H9 (cell line): ENCODE measurements around the gene GCC2. TPM values are rescaled to one million over a fixed set of nuclear protein-coding genes. Genes with fewer than 3 reads are reported as not detected.

ENCODE experiments used
- DNase-seq: peaks from one replicate; pipeline ENCODE4 v3.0.0-alpha.2; 2017
- H2AFZ ChIP-seq: one replicate; pipeline ENCODE4 v1.6.1; 2013; ENCODE audit warnings: mild to moderate bottlenecking, low read length, control low read depth, moderate library complexity
- H2AK5ac ChIP-seq: 2 replicates; pipeline ENCODE4 v1.6.1; 2013; ENCODE audit warnings: low read length, control low read depth, mixed read lengths; ENCODE audit not compliant: insufficient read length
- H2BK120ac ChIP-seq: one replicate; pipeline ENCODE4 v1.6.1; 2013; ENCODE audit warnings: low read depth, mild to moderate bottlenecking, low read length, control low read depth, inconsistent platforms; ENCODE audit not compliant: poor library complexity, severe bottlenecking
- H2BK12ac ChIP-seq: 2 replicates; pipeline ENCODE4 v1.6.1; 2013; ENCODE audit warnings: low read length, control low read depth, mixed read lengths, low read depth; ENCODE audit not compliant: insufficient read length
- H2BK15ac ChIP-seq: 2 replicates; pipeline ENCODE4 v1.6.1; 2013; ENCODE audit warnings: low read depth, low read length, control low read depth
- H2BK20ac ChIP-seq: one replicate; pipeline ENCODE4 v1.6.1; 2013; ENCODE audit warnings: low read depth, mild to moderate bottlenecking, low read length, control low read depth, inconsistent platforms; ENCODE audit not compliant: poor library complexity, severe bottlenecking
- H2BK5ac ChIP-seq: 2 replicates; pipeline ENCODE4 v1.6.1; 2013; ENCODE audit warnings: low read length, control low read depth, mixed read lengths; ENCODE audit not compliant: insufficient read length
- H3K14ac ChIP-seq: 2 replicates; pipeline ENCODE4 v1.6.1; 2013; ENCODE audit warnings: low read length, control low read depth; ENCODE audit not compliant: insufficient read depth
- H3K18ac ChIP-seq: 2 replicates; pipeline ENCODE4 v1.6.1; 2013; ENCODE audit warnings: low read depth, mild to moderate bottlenecking, mixed read lengths, low read length, control low read depth; ENCODE audit not compliant: insufficient read length
- H3K23ac ChIP-seq: 2 replicates; pipeline ENCODE4 v1.6.1; 2013; ENCODE audit warnings: low read length, control low read depth, mixed read lengths, low read depth; ENCODE audit not compliant: insufficient read length
- H3K23me2 ChIP-seq: 2 replicates; pipeline ENCODE4 v1.6.1; 2013; ENCODE audit warnings: low read depth, mild to moderate bottlenecking, mixed read lengths, low read length, control low read depth; ENCODE audit not compliant: insufficient read length, poor library complexity, severe bottlenecking
- H3K27ac ChIP-seq: 2 replicates; pipeline ENCODE4 v1.5.1; 2013; ENCODE audit warnings: low read length, control low read depth, mixed read lengths, low read depth; ENCODE audit not compliant: insufficient read length
- H3K27me3 ChIP-seq: 2 replicates; pipeline ENCODE4 v1.6.1; 2013; ENCODE audit warnings: low read length, control low read depth, inconsistent platforms; ENCODE audit not compliant: insufficient read depth
- H3K4ac ChIP-seq: 2 replicates; pipeline ENCODE4 v1.6.1; 2013; ENCODE audit warnings: low read depth, mild to moderate bottlenecking, control low read depth, inconsistent platforms, low read length, moderate library complexity
- H3K4me1 ChIP-seq: 2 replicates; pipeline ENCODE4 v1.6.1; 2013; ENCODE audit warnings: low read length, control low read depth, inconsistent platforms; ENCODE audit not compliant: insufficient read depth
- H3K4me2 ChIP-seq: 2 replicates; pipeline ENCODE4 v1.6.1; 2013; ENCODE audit warnings: low read length, control low read depth, mixed read lengths; ENCODE audit not compliant: insufficient read length, insufficient read depth
- H3K56ac ChIP-seq: 2 replicates; pipeline ENCODE4 v1.6.1; 2013; ENCODE audit warnings: low read depth, mild to moderate bottlenecking, mixed read lengths, low read length, control low read depth; ENCODE audit not compliant: insufficient read length
- H3K79me1 ChIP-seq: 2 replicates; pipeline ENCODE4 v1.6.1; 2013; ENCODE audit warnings: low read depth, mild to moderate bottlenecking, moderate library complexity, low read length, control low read depth, inconsistent platforms; ENCODE audit not compliant: insufficient read depth, poor library complexity, severe bottlenecking
- H3K79me2 ChIP-seq: 2 replicates; pipeline ENCODE4 v1.6.1; 2013; ENCODE audit warnings: low read length, control low read depth, inconsistent platforms; ENCODE audit not compliant: insufficient read depth
- H3K9ac ChIP-seq: 2 replicates; pipeline ENCODE4 v1.6.1; 2013; ENCODE audit warnings: low read length, control low read depth, mixed read lengths; ENCODE audit not compliant: insufficient read length; ENCODE audit errors: extremely low read depth
- H3K9me3 ChIP-seq: one replicate; pipeline ENCODE4 v1.6.1; 2013; ENCODE audit warnings: low read depth, low read length, inconsistent platforms; ENCODE audit not compliant: control insufficient read depth
- H3T11ph ChIP-seq: one replicate; pipeline ENCODE4 v1.6.1; 2013; ENCODE audit warnings: mild to moderate bottlenecking, low read length, control low read depth, inconsistent platforms
- H4K20me1 ChIP-seq: one replicate; pipeline ENCODE4 v1.6.1; 2013; ENCODE audit not compliant: control insufficient read depth, insufficient read length, insufficient read depth
- H4K5ac ChIP-seq: 2 replicates; pipeline ENCODE4 v1.6.1; 2013; ENCODE audit warnings: low read depth, mild to moderate bottlenecking, mixed read lengths, low read length, control low read depth; ENCODE audit not compliant: insufficient read length
- H4K8ac ChIP-seq: replicated peaks from 2 replicates; pipeline ENCODE4 v1.6.1; 2013; ENCODE audit warnings: low read length, control low read depth, mixed read lengths, low read depth; ENCODE audit not compliant: insufficient read length
- H4K91ac ChIP-seq: 2 replicates; pipeline ENCODE4 v1.6.1; 2013; ENCODE audit warnings: low read depth, mild to moderate bottlenecking, moderate library complexity, mixed read lengths, low read length, control low read depth; ENCODE audit not compliant: insufficient read length
- H3K27ac Mint-ChIP-seq, 3 experiments: 2 replicates in 2 of 3; 3 replicates in 1 of 3; pipeline ENCODE4 v1.8.0; 2020 to 2021; ENCODE audit warnings: mixed read lengths in 3 of 3, mild to moderate bottlenecking in 1 of 3, moderate library complexity in 1 of 3
- H3K27me3 Mint-ChIP-seq: 2 replicates; pipeline ENCODE4 v1.8.0; 2021; ENCODE audit warnings: low read depth, mild to moderate bottlenecking, moderate library complexity, mixed read lengths
- H3K36me3 Mint-ChIP-seq, 3 experiments: 2 replicates in 2 of 3; 3 replicates in 1 of 3; pipeline ENCODE4 v1.8.0; 2020 to 2021; ENCODE audit warnings: low read depth in 3 of 3, mixed read lengths in 3 of 3; ENCODE audit not compliant: insufficient read depth in 1 of 3
- H3K4me1 Mint-ChIP-seq, 2 experiments: 2 replicates each; pipeline ENCODE4 v1.8.0; 2020; ENCODE audit warnings: mixed read lengths in 2 of 2
- H3K4me3 Mint-ChIP-seq, 2 experiments: 2 replicates in 1 of 2; 3 replicates in 1 of 2; pipeline ENCODE4 v1.8.0; 2020 to 2021; ENCODE audit warnings: mild to moderate bottlenecking in 2 of 2, mixed read lengths in 2 of 2, moderate library complexity in 1 of 2
- H3K9me3 Mint-ChIP-seq, 2 experiments: 2 replicates in 1 of 2; 3 replicates in 1 of 2; pipeline ENCODE4 v1.8.0; 2020; ENCODE audit warnings: mild to moderate bottlenecking in 2 of 2, mixed read lengths in 2 of 2, moderate library complexity in 1 of 2
- WGBS: extraction: QIAGEN DNeasy Blood & Tissue Kit; methylation state at CpG from one replicate; pipeline ENCODE4 v1.1.7; 2013; ENCODE audit warnings: missing lambda C conversion rate, low lambda C conversion rate, mixed read lengths; ENCODE audit not compliant: insufficient read length; ENCODE audit errors: extremely low coverage; 5-methylcytosine and 5-hydroxymethylcytosine counted together
- total RNA-seq: library from RNA; stranded (reverse); gene quantifications from 2 replicates; pipeline ENCODE4 v1.2.1, GENCODE V29; 2021
- TF ChIP-seq, protein P1 (sequence below): fragments of 200-600 bp; sonication (generic); conservative IDR thresholded peaks from 3 replicates; pipeline ENCODE4 v1.8.0; 2021; ENCODE audit warnings: antibody characterized with exemption, mild to moderate bottlenecking

GCC2 gene
- total RNA-seq, 1 experiment from 2014 or later: 53.3 TPM

GRCh38 chr2:108455571-108455970 is 6.6 kb downstream of the GCC2 start:
- Mint-ChIP-seq H3K4me3 (no peak overlapping the region), H3K9me3 (no peaks in the 10 kb centered on the region; a peak in 1 of 5 replicates), H3K36me3 (peaks cover 49 to 82% (median 80%) of the 10 kb centered on the region in 3 experiments), H3K27ac (no peak overlapping the region), H3K4me1 (peaks cover 10 to 11% of the 10 kb centered on the region in 2 experiments), H3K27me3 (no peaks in the 10 kb centered on the region)
- Histone ChIP-seq H3K23ac (no peak overlapping the region), H2AFZ (no peak overlapping the region), H3K18ac (no peak overlapping the region), H4K20me1 (no peaks in the 10 kb centered on the region), H3K4ac (no peak overlapping the region), H3K4me2 (no peak overlapping the region), H2BK5ac (no peak overlapping the region), H3K9ac (no peak overlapping the region), H2AK5ac (no peak overlapping the region), H3T11ph (no peak overlapping the region), H4K8ac (no peak overlapping the region), H4K5ac (no peak overlapping the region), H3K23me2 (no peaks in the 10 kb centered on the region), H2BK15ac (no peak overlapping the region), H4K91ac (no peak overlapping the region), H3K14ac (no peak overlapping the region), H3K56ac (no peak overlapping the region), H3K27ac (no peak overlapping the region), H3K79me2 (no peaks in the 10 kb centered on the region; the same call in 1 of the 2 replicates), H3K27me3 (no peaks in the 10 kb centered on the region), H2BK12ac (no peak overlapping the region), H3K4me1 (no peaks in the 10 kb centered on the region), H3K9me3 (no peaks in the 10 kb centered on the region), H2BK120ac (no peak overlapping the region), H2BK20ac (no peak overlapping the region), H3K79me1 (no peaks in the 10 kb centered on the region)
- WGBS: no CpG with 5 or more reads among the region's 1 CpG
- TF ChIP-seq, protein P1, sequence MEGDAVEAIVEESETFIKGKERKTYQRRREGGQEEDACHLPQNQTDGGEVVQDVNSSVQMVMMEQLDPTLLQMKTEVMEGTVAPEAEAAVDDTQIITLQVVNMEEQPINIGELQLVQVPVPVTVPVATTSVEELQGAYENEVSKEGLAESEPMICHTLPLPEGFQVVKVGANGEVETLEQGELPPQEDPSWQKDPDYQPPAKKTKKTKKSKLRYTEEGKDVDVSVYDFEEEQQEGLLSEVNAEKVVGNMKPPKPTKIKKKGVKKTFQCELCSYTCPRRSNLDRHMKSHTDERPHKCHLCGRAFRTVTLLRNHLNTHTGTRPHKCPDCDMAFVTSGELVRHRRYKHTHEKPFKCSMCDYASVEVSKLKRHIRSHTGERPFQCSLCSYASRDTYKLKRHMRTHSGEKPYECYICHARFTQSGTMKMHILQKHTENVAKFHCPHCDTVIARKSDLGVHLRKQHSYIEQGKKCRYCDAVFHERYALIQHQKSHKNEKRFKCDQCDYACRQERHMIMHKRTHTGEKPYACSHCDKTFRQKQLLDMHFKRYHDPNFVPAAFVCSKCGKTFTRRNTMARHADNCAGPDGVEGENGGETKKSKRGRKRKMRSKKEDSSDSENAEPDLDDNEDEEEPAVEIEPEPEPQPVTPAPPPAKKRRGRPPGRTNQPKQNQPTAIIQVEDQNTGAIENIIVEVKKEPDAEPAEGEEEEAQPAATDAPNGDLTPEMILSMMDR: no peak
- no peak for DNase-seq
